Cardiac fibroblast (primary cell): ENCODE results near the gene PGLYRP4.

Experiments
- DNase-seq, 2 donors: peaks; one replicate each; pipeline versions ENCODE4 v3.0.0 to v3.0.0-alpha.2; 2010; ENCODE audit warnings: low read depth in 2 of 2
- H3K4me3 ChIP-seq, 2 donors: replicated peaks in 1 of 2; 1 replicate in 1 of 2; 2 replicates in 1 of 2; pipeline ENCODE4 v1.5.1; 2011; ENCODE audit warnings: low read depth in 2 of 2, low read length in 2 of 2, mild to moderate bottlenecking in 2 of 2, moderate library complexity in 1 of 2
- TF ChIP-seq, protein P1 (sequence below): IDR thresholded peaks from one replicate; pipeline ENCODE4 v1.5.1; 2011; ENCODE audit warnings: low read depth, mild to moderate bottlenecking, low read length, inconsistent platforms

The PGLYRP4 gene

DNA sequence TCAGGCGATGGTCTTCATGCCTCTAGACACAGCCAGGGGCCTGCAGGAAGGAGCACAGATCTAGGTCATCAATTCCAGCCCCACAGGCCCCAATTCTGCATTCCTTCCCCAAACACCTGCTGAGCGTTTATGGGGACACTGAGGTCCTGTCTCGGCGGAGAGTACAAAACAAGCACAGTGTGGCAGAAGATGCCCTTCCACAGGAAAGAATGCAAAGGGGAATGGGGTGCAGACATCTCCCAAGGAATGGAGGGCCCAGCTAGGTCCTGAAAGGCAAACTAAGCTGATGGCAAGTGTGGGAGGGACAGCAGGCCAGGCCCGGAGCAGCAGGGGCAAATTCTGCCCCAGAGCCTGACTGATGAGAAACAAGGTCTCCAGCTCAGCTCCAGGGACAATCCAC is 45.8 kb upstream of the PGLYRP4 start:
- TF ChIP-seq, protein P1, sequence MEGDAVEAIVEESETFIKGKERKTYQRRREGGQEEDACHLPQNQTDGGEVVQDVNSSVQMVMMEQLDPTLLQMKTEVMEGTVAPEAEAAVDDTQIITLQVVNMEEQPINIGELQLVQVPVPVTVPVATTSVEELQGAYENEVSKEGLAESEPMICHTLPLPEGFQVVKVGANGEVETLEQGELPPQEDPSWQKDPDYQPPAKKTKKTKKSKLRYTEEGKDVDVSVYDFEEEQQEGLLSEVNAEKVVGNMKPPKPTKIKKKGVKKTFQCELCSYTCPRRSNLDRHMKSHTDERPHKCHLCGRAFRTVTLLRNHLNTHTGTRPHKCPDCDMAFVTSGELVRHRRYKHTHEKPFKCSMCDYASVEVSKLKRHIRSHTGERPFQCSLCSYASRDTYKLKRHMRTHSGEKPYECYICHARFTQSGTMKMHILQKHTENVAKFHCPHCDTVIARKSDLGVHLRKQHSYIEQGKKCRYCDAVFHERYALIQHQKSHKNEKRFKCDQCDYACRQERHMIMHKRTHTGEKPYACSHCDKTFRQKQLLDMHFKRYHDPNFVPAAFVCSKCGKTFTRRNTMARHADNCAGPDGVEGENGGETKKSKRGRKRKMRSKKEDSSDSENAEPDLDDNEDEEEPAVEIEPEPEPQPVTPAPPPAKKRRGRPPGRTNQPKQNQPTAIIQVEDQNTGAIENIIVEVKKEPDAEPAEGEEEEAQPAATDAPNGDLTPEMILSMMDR = no peak
- no peak overlapping the region for H3K4me3 ChIP-seq

DNA sequence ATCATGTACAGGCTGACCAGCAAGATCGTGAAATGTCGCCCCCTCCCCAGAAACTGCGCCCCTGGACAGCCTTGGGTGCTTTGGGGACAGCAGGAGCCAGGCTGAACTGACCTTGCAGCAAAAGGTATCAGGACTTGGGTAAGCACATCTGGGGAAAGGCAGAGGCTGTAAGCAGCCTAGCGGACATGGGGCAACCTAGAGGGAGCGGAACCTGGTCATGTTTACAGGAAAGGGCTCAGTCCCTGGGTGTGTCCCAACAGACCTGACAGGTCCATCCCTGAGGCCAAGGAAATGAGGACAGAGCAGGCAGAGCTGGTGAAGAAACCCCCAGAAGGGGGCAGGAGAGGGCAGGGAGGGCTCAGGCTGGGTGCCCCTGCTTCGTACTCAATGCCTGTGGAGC is 45.3 kb upstream of the PGLYRP4 start:
- TF ChIP-seq, protein P1 = no peak
- DNase-seq = no peak
- H3K4me3 ChIP-seq = no peak overlapping the region

More for the DNA sequence above, 45.8 kb upstream of the PGLYRP4 start:
- no peak for DNase-seq

DNA sequence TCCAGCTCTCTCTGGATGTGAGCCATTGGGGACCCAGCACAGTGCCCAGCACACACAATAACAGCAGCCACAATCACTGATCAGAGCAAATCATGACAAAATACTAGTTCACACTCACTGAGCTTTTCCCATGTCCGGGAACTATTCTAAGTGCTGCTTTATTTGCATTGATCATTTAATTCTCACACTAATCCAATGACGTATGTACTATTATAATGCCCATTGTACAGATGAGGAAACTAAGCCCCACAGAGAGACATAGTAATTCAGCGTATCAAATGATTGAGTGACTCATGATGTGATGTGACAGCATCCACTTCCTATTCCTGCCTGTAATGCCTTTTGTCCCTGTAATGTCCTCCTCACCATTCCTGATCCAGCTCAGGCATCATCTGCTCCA is 44.2 kb upstream of the PGLYRP4 start:
- DNase-seq = no peak
- H3K4me3 ChIP-seq = no peak overlapping the region
- TF ChIP-seq, protein P1 = no peak

DNA sequence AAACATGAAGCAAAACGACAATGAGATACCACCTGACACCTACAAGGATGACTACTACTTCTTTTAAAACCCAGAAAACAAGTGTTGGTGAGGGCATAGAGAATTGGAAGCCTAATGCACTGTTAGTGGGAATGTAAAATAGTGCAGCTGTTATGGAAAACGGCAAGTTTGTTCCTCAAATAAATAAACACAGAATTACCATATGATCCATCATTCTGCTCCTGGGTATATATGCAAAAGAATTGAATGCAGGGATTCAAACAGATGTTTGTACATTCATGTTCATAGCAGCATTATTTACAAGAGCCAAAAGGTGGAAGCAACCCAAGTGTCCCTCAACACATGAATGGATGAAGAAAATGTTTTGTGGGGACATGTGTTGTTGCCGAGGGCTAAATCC is 43.6 kb upstream of the PGLYRP4 start:
- TF ChIP-seq, protein P1 = no peak
- H3K4me3 ChIP-seq = no peak overlapping the region
- DNase-seq = no peak

DNA sequence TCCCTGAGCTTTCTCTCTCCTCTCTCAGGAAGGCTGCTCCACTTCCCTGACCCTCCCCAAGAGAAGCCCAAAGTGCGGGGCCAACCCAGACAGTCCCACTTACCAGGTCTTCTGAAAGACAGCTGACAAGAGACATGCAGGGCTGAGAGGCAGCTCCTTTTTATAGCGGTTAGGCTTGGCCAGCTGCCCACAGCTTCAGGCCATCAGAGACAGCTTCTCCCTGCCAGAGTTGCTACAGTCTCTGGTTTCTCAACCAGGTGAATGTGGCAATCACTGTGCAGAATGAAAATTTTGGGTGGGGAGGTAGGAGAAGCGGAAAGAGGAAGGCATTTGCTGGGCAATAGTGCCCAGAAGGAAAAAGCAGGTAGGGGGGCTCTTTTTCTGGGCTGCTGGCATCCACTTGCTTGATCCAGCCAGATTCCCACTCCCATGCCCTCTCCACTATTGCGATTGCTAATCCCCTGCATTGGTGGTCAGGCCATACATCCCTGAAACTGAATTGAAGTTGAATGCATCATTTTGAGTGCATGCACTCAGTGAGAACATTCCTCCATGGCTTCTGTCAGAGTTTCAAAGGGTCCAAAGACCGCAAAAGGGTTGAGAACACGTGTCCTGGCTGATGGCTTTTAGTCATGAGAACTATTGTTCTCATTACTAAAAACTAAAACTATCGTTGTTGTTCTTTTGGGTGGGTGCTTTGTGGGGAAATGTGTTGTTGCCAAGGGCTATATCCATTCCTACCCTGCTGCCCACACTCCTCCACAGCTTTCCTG is 42.5 kb upstream of the PGLYRP4 start, which contains the start of gene S100A8:
TSS of gene S100A8 (minus strand) at position 136 of the 773 bp plus-strand sequence. CDS start 538 bp downstream, outside the sequence.
- TF ChIP-seq, protein P1 = no peak
- no peak within 1 kb of the TSS for H3K4me3 ChIP-seq
- no peak for DNase-seq

DNA sequence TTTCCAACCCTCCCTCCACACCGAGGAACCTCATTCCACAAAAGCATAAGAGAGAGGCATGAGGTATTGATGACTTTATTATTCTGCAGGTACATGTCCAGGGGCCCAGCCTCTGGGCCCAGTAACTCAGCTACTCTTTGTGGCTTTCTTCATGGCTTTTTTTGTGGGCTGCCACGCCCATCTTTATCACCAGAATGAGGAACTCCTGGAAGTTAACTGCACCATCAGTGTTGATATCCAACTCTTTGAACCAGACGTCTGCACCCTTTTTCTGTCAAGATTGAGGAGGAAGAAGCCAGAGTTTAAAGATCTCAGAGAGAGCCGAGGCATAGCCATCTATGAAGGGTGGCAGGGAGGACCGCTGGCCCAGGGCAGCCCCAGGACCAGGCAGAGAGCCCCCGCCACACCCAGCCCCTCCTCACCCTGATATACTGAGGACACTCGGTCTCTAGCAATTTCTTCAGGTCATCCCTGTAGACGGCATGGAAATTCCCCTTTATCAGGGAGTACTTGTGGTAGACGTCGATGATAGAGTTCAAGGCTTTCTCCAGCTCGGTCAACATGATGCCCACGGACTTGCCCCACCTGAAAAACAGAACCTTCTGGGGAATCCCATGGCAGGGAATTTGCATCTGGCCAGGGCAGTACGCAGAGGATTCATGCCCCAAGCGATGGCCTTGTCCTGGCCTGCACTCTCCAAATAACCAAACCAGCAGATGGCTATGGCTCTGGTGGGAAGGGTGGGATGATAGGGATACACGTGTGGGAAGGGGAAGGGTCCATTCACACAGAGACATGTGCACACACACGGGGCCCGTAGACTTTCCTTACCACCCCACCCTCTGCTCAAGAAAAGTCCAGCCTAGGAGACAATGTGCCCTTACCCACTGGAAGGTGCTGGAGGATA is 41.6 kb upstream of the PGLYRP4 start:
- TF ChIP-seq, protein P1 = no peak
- DNase-seq = no peak

More for the DNA sequence above, 41.6 kb upstream of the PGLYRP4 start:
- H3K4me3 ChIP-seq = no peak overlapping the region
